T-helper 9 cell (primary cell): ENCODE measurements around the gene LAGE3.
A peak's percentile ranks its signal among the peaks of the same experiment; 100 is the strongest.
"Not testable (repeated sequence)": the region's sequence is repeated elsewhere in the genome, so short reads cannot be mapped to it uniquely, and the experiment has no call there.

Experiments
- DNase-seq: peaks from one replicate; pipeline ENCODE4 v3.0.0-alpha.2; 2020

The LAGE3 gene

GRCh38 chrX:154501423-154501822 is 22.3 kb upstream of the LAGE3 start:
- not testable (repeated sequence) for DNase-seq

GRCh38 chrX:154496591-154497137 is 17.6 kb upstream of the LAGE3 start:
- not testable (repeated sequence) for DNase-seq

- no peak for DNase-seq
Observed at GRCh38 chrX:154495472-154495922, 16.4 kb upstream of the LAGE3 start.

DNA sequence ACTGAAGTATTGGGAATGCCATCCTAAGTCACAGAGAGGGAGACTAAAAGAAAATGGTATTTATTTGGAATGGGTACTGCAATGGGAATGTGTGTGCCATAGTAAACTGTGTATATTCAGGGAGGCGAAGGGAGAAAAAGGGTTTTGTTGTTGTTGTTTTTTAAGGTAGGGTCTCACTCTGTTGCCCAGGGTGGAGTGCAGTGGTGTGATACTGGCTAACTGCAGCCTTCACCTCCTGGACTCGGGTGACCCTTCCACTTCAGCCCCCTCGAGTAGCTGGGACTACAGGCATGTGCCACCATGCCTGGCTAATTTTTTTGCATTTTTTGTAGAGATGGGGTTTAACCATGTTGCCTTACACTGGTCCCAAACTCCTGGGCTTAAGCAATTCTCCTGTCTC is 15.6 kb upstream of the LAGE3 start:
- DNase-seq = no peak

DNA sequence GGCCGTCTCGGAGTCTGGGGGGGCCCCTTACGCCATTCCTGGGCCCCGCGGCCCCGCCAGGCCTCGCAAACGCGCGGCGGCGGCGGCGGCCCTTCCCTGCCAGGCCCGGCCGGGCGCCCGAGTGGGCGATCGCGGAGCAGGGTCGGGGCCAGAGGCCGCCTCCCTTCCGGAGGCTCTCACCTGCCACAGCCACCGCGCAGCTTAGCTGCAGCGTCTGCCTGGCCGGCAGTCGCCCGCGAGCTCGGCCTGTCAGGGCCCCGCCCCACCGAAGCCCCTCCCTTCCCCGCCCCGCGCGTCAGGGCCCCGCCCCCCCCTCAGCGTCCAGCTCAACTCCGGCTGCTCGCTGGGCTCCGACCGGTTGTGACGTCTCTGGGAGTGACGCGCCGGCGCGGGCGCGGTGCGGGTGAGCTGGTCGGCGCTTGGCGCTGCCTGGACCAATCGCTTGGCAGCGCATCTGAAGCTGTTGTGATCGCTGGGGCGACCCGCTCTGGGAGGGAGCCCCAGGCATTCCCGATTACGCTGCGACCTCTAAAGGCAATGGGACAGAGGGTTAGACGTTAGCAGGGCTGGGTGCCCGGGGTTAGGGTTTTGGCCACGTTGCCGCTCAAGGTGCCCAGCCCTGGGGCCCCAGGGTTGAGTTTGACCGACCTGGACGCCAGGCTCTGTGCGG is 11.5 kb upstream of the LAGE3 start, which contains the start of gene SLC10A3:
TSS of gene SLC10A3 (minus strand) at position 216 of the 670 bp plus-strand sequence. CDS start 1,689 bp downstream, outside the sequence.
- peak; percentile 80 for DNase-seq

- DNase-seq = no peak
Observed at GRCh38 chrX:154490021-154490413, 10.9 kb upstream of the LAGE3 start.

DNA sequence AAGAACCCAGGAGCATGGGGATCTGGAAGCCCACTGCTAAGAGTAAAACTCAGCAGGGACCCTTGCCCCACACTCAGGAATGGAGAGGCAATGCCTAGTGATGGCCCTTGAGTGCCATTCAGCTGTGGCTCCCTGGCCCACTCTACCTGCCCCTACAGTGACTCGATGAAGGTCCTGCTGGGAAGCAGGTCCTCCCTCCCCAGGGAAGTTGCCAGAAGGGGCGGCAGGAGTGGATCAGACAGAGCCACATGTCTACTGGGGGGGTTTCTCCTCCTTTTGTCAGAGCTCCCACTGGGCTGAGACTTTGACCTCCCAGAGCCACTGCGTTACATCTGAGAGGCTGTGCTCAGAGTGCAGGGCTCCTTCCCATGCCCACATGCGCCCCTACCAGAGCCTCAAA is 10.1 kb upstream of the LAGE3 start:
- no peak for DNase-seq

GRCh38 chrX:154488336-154489075 is 9.4 kb upstream of the LAGE3 start:
- no peak for DNase-seq

- DNase-seq = no peak
Observed at GRCh38 chrX:154487518-154488290, 8.6 kb upstream of the LAGE3 start.

DNA sequence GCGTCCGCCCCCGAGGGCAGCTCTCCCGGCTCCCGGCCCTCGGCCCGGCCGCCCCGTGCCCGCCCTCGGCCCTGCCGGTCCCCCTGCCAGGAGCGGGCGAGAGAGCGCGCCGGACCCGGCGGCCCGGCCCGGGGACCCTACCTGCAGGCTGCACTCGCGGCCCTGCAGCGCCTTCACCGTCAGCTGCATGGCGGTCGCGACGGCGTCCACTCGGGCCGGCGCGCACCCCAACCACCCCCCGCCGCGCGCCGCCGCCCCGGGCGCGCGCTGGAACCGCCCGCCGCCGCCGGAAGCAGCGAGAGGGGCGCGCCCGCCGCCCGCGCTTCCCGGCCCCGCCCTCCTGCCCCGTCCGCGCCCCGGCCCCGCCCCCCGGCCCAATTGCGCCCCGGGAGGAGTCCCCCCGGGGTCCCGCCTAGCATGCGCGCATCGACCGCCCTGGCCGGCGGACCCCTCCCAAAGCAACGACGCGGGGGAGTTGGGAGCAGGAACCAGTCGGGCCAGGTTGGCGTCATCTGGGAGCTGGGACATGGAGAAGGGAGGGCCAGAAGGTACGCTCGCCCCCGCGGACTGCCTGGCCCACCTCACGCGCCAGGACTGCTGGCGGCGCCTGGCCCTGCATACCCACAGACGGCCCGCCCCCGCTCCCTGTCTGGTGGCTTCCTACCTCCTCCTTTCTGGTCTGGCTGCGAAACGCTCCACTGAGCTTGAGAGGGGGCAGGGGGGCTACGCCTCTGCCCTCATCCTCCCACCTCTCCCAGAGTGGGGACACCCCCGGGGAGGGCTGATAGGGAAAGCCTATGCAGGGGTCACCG is 7.5 kb upstream of the LAGE3 start, which contains the start of gene UBL4A:
TSS of gene UBL4A (minus strand) at position 220 of the 812 bp plus-strand sequence. CDS start at position 189, 31 bp downstream.
- DNase-seq = peak; percentile 47

- DNase-seq = peak; percentile 22
Observed at GRCh38 chrX:154486052-154486395, 6.9 kb upstream of the LAGE3 start.

DNA sequence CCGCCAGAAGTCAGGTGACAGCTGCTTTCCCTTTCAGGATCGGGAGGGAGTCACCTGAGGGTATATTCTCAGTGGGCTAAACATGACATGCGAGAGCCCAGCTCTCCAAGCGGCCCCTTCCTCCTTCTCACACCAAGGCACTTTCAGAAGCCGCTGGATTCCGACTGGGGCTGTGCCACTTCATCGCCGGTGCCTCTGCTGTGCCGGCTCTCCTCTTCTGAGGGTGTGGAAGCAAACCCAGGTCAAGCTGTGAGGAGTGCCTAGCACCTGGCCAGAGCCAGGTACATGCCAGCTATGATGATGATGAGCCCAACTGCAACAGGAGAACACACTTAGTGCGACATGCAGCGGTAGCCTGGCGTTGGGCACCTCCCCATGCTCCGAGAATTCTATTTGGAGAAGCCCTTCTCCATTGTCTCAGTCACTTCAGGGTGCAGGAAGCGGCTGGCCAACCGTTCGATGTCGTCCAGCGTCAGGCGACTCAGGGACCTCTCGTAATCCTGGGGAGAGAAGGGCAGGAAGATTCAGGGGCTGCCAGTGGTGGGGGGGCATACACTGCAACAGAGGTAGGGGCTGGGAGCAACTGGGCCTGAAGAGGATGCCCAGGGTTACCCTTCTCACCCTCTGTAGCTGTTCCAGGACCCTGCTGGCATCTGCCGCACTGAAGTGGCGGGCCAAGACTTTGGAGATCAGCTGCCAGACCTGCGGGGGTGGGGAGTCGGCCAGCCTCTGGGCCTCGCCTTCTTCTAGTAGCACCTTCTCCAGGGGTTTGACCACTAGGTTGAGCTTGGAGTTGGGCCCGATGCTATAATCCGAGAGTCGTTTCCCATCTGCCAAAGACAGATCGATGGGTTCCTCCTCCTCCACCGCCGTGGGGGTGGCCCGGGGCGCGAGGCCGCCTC is 6.3 kb upstream of the LAGE3 start:
- DNase-seq = no peak

DNA sequence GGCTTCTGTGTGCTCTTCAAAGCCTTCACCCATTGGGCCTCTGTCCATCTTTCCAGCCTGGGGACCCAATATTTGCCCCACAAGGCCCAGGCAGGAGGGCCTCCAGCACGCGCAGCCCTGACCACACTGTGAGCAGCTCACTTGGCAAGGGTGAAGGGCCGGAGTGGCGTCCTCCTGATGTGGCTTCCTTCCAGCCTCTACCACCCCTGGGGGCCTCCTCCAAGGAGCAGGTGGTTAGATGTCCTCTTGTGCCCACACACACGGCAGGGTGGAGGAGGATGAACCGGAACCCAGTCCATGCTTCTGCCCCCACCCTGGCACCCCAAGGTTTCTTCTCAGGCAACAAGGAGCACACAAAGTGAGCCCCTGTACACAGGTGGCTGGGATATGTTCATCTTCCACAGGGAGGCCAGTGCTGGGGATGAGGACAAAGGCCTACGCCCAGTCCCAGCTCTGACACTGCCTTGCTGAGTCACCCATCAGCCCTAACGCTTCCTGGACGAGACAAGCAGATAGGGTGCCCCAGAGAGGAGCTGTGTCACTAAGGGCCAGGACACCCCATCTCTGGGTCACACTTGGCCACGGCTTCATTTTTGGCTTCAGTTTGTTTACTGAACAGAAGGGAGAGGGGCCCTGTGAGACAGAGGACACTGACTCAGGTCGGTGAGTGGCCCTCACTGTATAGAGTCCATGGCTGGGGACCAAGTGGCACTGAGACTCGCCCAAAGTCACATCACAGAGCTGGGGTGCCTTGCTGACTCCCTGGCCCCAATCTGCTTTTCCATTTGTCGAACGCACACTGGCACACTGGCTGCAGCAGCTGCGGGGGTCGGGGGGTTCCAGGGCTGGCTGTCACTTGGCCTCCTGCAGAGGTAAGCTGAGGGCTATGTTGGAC is 5.4 kb upstream of the LAGE3 start:
- no peak for DNase-seq

GRCh38 chrX:154483325-154483724 is 4.2 kb upstream of the LAGE3 start:
- no peak for DNase-seq

DNA sequence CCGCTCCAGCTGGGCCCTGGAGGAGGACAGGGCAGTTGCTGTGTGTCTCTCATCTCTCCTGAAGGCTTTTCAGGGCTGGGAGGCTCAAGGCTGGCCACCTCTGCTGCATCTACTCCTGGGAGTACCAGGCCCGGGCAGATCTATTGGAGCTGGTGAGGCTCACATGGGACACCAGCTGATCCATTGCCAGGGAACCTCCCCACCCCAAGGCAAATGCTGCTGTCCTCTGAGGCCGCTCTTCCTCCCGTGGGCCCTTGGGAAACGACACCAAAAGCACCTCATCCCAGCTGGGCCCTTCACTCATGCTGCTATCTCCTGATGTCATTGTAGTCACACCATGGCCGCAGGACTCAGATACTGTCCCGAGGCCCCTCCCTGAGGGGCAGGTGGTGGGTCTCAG is 3.7 kb upstream of the LAGE3 start:
- no peak for DNase-seq

GRCh38 chrX:154481911-154482601 is 3.0 kb upstream of the LAGE3 start:
- no peak for DNase-seq

GRCh38 chrX:154481195-154481594 is 2.1 kb upstream of the LAGE3 start:
- DNase-seq = no peak

- DNase-seq = no peak
Observed at GRCh38 chrX:154477891-154478477, 1.1 kb downstream of the LAGE3 start.

DNA sequence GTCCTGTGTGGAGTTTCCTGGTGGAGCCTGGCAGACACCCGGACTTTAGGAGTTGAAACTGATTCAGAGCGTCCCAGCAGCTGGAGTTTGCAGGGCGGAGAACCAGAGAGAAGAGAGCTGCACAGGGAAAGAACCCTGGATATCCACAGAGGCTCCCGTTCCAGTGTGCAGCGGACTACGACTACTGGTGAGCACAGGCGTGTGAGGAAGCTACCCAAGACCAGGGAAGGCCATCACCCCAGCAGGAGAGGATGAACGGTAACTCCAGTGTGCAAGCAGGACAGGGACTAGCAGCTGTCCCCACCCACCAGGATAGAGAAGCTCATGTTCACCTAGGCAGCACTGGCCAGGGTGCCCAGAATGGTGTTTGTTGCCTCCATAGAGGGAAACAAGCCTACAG is 2.3 kb downstream of the LAGE3 start:
- DNase-seq = no peak
